Testis (tissue), 2 donors: ENCODE measurements around the gene DMGDH.

ENCODE experiments used
- CTCF ChIP-seq, 3 experiments: fragments of 450-650 bp in 2 of 3; fragments of 200-600 bp in 1 of 3; sonication (generic) in 1 of 3; IDR thresholded peaks; one replicate each; pipeline ENCODE4 v1.5.1; 2016 to 2019; ENCODE audit warnings: antibody characterized with exemption in 3 of 3, mild to moderate bottlenecking in 2 of 3, moderate library complexity in 1 of 3
- POLR2A ChIP-seq: fragments of 450-650 bp; IDR thresholded peaks from one replicate; pipeline ENCODE4 v1.6.1; 2017; ENCODE audit warnings: antibody characterized with exemption, mild to moderate bottlenecking, moderate library complexity

GRCh38 chr5:79076819-79077218 lies 7.3 kb upstream of the DMGDH start:
- TF ChIP-seq POLR2A (no peak), CTCF (IDR thresholded peaks at IDR 0.05) (no peak)
